ENCODE results near the gene C1orf87. TPM values are rescaled to one million over a fixed set of nuclear protein-coding genes. Genes with fewer than 3 reads are reported as not detected.

C1orf87 gene
- total RNA-seq, 2 donors from 2014 or later, result not detected

- no peaks in the 10 kb centered on the region for H3K9me3 ChIP-seq (ENCODE audit: control insufficient read depth, low read length)
- no peak for DNase-seq
- no peaks in the 10 kb centered on the region for H3K4me1 ChIP-seq (ENCODE audit: control insufficient read depth, insufficient read depth, low read length)
- Mint-ChIP-seq H3K9me3 (no peaks in the 10 kb centered on the region), H3K4me1 (no peaks in the 10 kb centered on the region), H3K27ac (no peak overlapping the region), H3K36me3 (ENCODE audit: low read depth) (no peaks in the 10 kb centered on the region), H3K4me3 (no peak overlapping the region), H3K27me3 (ENCODE audit: insufficient read depth) (no peaks in the 10 kb centered on the region)
- no peaks in the 10 kb centered on the region for H3K27me3 ChIP-seq (ENCODE audit: control insufficient read depth, insufficient read depth, low read length, poor library complexity, severe bottlenecking)
- no peaks in the 10 kb centered on the region for H3K36me3 ChIP-seq (ENCODE audit: control insufficient read depth, insufficient read depth, low read length)
- H3K27ac ChIP-seq (ENCODE audit: low read depth, low read length), result no peak overlapping the region
- 82 to 100% methylated on average over 1 of the region's 1 CpG for WGBS, 2 experiments (ENCODE audit: insufficient coverage in 1 of 2, insufficient read length in 1 of 2)
- no peak overlapping the region for H3K9ac ChIP-seq (ENCODE audit: extremely low read depth, low read length, poor library complexity, severe bottlenecking)
- no peak overlapping the region for H3K4me3 ChIP-seq (ENCODE audit: low read length)
- TF ChIP-seq CTCF (conservative IDR thresholded peaks at IDR 0.05), result no peak
Measured at GRCh38 chr1:59945790-59946189, 127.8 kb downstream of the C1orf87 start.

Other genes with a start within 250 kb of the C1orf87 start
- gene CYP2J2, start 147.0 kb downstream of the C1orf87 start, total RNA-seq, result under 1 TPM; 0.29 to 0.37 TPM

Measured in endodermal cell (in vitro differentiated cells).